Measurements from ENCODE around the gene CTBP2. TPM values are rescaled to one million over a fixed set of nuclear protein-coding genes. Genes with fewer than 3 reads are reported as not detected.

CTBP2 gene
- total RNA-seq, 2 donors from 2014 or later: 32.0 to 49.0 TPM

DNA sequence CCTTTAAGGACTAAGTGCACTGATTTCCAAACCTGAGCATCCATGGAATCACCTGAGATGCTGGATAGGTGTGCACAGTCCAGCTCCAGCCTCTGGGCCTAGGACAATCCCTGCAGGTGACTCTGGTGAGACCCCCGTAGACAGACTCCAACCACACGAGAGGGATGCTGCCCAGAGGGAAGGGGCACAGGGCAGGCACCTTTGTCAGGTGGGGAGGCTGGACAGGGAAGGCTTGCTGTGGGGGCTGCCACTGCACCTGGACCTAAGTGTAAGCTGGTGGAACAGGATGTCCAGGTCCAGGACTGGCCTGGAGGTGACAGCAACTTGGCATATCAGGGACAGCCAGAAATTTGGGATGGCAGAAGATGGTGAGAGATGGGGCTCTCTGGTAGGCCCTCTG, 45.1 kb upstream of the CTBP2 start:
- intact Hi-C loops (cut with DNase I): no loop called here
- 76% methylated on average over 2 of the region's 2 CpGs; no CpG with 5 or more reads in 1 of the 2 donors for WGBS, 2 donors
- no peak overlapping the region for H3K4me3 ChIP-seq

DNA sequence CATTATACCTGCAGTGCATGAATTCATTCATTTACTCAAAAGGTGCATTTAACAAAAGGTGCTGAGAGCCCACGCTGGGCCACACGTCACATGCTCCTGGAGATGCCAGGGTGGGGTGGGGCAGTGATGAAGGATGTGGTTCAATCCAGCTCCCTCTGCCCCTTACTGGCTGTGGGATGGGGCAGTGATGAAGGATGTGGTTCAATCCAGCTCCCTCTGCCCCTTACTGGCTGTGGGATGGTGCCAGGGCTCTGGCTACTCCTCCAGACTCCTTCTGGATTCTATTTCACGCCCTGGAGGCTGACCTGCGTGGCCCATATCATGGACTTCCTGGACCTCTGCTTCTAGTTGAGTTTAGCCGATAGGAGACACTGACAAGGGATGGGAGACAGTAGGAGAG, 44.0 kb upstream of the CTBP2 start:
- H3K27me3 ChIP-seq: no peaks in the 10 kb centered on the region
- WGBS, 2 donors: 90 to 100% methylated on average over 3 to 5 of the region's 5 CpGs
- no peaks in the 10 kb centered on the region for H3K9me3 ChIP-seq
- intact Hi-C loops (cut with DNase I): no loop called here
- DNase-seq (no peak), ATAC-seq (no peak)
- no peaks in the 10 kb centered on the region for H3K36me3 ChIP-seq (replicated peaks in 1 of 2; ENCODE audit: insufficient read depth in 1 of 2, low read depth in 2 of 2)
- no peak overlapping the region for H3K27ac ChIP-seq
- H3K4me1 ChIP-seq: no peaks in the 10 kb centered on the region
- no peak overlapping the region for H3K4me3 ChIP-seq
- TF ChIP-seq CTCF (IDR thresholded peaks at IDR 0.05) (no peak), POLR2A (IDR thresholded peaks at IDR 0.05) (no peak)

More for the DNA sequence above, 45.1 kb upstream of the CTBP2 start:
- Histone ChIP-seq H3K27me3 (no peaks in the 10 kb centered on the region), H3K4me1 (no peaks in the 10 kb centered on the region), H3K9me3 (no peaks in the 10 kb centered on the region), H3K27ac (no peak overlapping the region), H3K36me3 (replicated peaks in 1 of 2; ENCODE audit: insufficient read depth in 1 of 2, low read depth in 2 of 2) (no peaks in the 10 kb centered on the region)
- DNase-seq (no peak), ATAC-seq (no peak)
- TF ChIP-seq POLR2A (IDR thresholded peaks at IDR 0.05) (no peak), CTCF (IDR thresholded peaks at IDR 0.05) (no peak)

DNA sequence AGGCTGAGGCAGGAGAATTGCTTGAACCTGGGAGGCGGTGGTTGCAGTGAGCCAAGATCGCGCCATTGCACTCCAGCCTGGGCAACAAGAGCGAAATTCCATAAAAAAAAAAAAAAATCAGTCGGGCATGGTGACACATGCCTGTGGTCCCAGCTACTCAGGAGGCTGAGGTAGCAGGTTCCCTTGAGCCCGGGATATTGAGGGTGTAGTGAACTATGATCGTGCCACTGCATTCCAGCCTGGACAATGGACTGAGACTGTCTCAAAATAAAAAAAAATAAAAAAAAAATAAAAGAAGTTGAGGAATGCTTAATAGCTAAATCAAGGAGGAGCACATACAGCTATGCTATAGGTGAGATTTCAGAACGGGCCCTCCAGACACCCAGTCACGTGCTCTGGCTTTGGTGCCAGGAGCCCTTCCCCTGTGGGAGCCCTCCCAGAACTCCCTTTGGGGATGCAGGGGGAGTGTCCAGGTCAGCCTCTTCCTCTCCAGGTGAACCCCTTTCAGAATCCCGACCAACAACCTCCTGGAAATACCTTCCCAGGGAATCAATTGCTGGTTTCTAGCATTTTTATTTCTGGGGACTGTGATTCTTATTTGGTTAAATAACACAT, 42.9 kb upstream of the CTBP2 start:
- no peak overlapping the region for H3K27ac ChIP-seq
- intact Hi-C loops (cut with DNase I): no loop called here
- no peaks in the 10 kb centered on the region for H3K9me3 ChIP-seq
- H3K36me3 ChIP-seq (replicated peaks in 1 of 2; ENCODE audit: insufficient read depth in 1 of 2, low read depth in 2 of 2): no peaks in the 10 kb centered on the region
- H3K27me3 ChIP-seq: no peaks in the 10 kb centered on the region
- WGBS, 2 donors: 84 to 87% methylated on average over 10 of the region's 10 CpGs
- ATAC-seq (peak; percentile 18), DNase-seq (no peak)
- H3K4me3 ChIP-seq: no peak overlapping the region
- no peaks in the 10 kb centered on the region for H3K4me1 ChIP-seq
- no peak for TF ChIP-seq POLR2A (IDR thresholded peaks at IDR 0.05)
- no peak for TF ChIP-seq CTCF (IDR thresholded peaks at IDR 0.05)

GRCh38 chr10:125201791-125202622, 41.6 kb upstream of the CTBP2 start:
- no peaks in the 10 kb centered on the region for H3K9me3 ChIP-seq
- no peaks in the 10 kb centered on the region for H3K4me1 ChIP-seq
- no peak for ATAC-seq
- 85 to 90% methylated on average over 5 to 10 of the region's 10 CpGs for WGBS, 2 donors
- H3K36me3 ChIP-seq (replicated peaks in 1 of 2; ENCODE audit: insufficient read depth in 1 of 2, low read depth in 2 of 2): no peaks in the 10 kb centered on the region
- no peak for TF ChIP-seq POLR2A (IDR thresholded peaks at IDR 0.05)
- TF ChIP-seq CTCF (IDR thresholded peaks at IDR 0.05): no peak
- no peak for DNase-seq
- intact Hi-C loops (cut with DNase I): no loop called here
- no peak overlapping the region for H3K4me3 ChIP-seq
- H3K27ac ChIP-seq: no peak overlapping the region
- no peaks in the 10 kb centered on the region for H3K27me3 ChIP-seq
